HG02885 (cell line): Measurements from ENCODE around the gene PITX2.

Experiments
- ATAC-seq: cut with Tn5 transposase; IDR thresholded peaks from one replicate; pipeline ENCODE4 v1.9.1; 2021; ENCODE audit warnings: mild to moderate bottlenecking; ENCODE audit not compliant: unreplicated experiment, poor library complexity

PITX2 gene

DNA sequence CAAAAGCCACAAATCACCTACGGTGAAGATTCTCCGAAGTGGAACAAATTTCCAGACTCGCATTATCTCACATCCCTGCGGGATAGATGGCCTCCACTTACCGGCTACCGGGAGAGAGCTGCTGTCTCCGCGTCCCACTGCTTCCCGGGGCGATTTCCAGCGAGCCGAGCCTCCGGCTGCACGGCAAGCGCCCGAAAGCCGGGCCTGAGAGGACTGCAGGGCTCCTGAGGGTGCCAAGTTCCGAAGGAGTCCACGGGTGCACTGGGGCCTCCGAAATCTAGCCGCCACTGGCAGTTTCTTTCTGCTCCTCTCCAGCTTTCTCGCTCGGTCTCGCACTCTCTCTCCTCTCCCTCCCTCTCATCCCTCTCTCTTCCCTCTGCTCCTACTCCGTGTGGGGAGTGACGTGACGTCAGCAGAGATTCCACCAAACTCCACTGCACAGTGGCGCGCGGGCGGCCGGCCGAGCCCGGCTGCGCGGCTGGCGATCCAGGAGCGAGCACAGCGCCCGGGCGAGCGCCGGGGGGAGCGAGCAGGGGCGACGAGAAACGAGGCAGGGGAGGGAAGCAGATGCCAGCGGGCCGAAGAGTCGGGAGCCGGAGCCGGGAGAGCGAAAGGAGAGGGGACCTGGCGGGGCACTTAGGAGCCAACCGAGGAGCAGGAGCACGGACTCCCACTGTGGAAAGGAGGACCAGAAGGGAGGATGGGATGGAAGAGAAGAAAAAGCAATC lies 14.0 kb upstream of the PITX2 start:
- no peak for ATAC-seq

DNA sequence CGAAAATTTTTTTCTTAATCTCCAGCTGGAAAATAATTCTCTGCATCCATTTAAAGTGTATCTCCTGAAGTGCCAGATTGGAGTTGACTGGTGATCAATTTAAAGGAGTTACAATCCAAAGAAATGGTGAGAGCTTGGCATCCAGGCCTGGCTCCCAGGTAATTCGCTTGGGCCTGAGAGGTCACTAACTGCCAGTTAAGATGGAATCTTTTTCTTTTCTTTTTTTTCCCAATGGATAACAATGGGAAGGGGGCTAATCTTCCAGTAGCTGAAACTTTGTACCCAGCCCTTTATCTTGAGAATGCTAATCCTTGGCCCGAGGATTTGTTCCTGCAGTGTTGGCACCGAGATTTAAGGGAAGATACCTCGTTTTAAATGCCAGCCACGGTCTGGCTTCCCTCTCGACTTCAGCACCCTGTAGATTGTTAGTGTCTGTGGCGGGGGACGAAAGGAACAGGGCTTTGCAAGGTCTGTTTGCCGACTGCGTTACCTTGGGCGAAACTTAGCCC lies 13.3 kb upstream of the PITX2 start:
- no peak for ATAC-seq

DNA sequence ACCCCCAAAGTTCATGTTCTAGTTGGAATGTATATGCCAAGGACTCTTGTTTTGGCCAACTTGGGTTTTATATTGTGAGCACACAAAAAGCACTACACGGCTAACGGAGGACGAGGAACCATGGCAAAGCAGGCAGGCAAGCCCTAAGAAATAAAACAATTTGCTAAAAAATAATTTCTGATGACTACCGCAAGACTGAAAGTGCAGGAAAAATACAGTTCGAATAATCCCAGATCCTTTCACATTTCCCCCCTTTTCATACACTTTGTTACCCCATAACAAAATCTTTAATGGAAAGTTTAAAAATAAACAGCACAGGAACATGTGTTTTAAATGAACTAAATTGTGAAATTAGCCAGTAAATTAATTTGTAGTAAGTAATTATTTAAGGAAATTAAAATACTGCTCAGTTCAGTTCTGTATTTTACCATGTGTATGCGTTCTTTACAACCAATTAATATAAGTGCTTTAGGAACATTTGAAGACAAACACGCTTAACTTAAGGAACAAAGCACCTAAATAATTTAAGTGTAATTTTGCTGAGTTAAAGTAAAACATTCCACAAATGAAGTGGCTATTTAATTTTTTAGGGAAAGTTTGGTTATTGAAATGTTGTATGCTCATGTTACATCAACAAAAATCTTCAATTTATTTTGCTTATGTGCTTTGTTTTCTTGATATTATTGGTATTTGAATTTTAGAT lies 12.4 kb upstream of the PITX2 start:
- no peak for ATAC-seq

DNA sequence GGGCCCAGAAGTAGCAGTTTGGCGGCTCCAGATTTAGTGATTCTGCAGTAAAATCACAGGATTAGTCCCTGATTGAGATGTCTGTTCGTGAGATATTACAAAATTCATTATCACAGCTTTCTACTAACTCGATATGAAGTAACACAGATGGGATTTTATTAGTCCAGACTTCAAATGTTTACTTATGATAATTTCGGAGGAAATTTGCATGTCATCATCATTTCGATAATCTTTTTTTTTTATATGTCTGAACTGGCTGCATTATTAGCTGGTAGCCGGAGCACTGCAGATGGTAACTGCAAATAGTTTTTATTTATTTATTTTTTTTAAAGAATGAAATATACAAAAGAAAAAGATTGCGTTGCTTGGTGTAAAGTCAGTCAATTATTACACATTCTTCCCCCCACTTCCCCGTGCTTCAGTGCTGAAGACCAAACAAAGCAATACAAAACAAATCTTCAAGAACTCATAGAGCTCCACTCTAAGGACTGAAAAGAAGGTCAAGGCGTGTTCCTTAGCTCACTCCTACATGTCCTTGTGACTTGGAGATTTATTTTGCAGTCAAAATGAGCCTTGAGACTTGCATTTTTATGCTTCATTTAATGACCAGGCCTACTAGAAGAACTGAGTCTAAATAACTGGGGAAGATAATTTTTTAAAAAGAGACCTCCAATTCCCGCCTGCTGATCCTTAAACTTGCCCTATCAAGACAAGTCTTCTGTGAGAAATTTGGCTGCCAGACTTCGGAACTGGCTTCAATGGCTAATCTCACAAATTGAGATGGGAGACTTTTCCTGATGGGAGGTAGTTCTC lies 11.7 kb upstream of the PITX2 start:
- ATAC-seq = no peak

DNA sequence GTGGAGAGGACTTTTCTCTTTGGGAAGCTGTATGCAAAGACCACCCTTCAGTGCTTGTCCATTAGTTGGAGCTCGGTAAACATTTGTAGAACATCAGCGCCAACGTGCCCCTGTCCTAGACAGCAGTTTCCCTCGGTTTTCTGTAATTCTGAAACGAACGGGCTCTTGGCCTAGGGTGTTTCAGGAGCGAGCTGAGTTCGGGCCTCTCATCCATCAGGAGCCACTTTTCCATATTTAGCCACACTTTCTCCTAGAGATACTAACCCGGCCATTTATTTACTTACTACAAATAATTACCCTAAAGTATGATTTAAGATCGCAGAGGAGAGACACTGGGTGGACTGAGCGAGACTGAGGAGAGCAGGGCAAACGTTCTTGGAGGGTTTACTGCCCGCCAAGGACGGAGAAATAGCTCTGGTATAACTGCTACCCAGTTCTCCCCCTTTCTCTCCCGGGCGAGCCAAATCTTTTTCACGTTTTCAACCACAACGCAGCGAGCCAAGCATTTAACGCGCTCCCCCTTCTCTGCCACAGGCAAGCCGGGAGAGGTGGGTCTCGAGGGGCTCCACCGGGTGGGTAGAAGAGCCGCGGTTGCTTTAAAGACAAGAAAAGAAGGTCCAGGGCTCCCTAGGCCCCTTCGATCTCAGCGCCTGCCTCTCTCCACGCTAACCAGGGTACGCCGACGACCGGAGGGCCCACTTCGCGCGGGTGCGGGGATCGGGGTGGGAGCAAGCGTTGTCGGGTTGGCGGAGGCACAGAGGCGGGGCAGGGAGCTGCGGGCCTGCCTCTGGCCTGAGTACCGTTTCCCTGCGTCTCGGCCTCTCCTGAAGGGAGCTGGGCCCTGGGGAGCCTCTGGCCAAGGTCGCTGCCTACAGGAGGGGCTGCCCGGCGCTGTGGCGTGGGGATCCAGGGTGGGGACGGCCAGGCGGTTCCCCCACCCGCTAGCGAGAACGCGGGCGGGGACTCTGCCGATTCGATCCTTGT lies 10.8 kb upstream of the PITX2 start:
- ATAC-seq = no peak

DNA sequence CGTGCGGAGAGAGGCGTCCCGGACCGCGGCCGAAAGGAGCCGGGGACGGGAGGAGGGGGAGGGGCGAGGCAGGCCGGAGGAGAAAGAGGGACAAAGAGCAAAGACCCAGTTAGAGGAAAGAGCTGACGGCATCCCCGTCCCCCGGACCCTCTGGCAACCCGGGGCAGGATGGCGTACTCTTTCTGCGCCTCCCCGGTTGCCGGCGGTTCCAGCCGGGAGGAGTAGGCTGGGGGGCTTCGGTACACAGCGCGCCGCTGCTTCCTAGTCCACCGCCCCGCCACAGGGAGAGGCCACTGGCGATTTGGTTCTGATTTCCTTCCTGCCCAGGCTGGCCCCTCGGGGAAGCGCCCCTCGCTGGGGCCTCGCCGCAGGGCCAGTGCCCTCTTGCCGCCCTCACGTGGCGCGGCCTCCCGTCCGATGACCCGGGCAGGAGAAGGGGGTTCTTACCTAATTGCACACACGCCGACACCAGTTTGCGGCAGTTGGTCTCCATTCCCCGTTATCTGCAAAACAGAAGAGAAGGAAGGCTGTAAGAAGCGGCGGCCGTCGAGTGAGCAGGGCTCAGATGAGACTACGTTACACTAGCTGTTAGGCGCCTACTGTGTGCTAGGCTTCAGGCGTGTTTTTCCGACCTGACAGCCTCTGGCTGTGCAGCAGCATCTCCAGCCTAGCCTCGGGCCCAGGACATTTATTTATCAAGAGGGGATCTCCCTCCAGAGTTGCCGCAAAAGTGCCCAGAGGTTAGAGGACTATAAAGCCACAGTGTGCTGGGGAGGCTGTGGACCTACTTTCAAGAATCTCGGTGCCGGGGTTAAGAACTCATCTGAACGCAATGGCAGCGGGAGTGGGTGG lies 9.9 kb upstream of the PITX2 start:
- ATAC-seq = no peak

DNA sequence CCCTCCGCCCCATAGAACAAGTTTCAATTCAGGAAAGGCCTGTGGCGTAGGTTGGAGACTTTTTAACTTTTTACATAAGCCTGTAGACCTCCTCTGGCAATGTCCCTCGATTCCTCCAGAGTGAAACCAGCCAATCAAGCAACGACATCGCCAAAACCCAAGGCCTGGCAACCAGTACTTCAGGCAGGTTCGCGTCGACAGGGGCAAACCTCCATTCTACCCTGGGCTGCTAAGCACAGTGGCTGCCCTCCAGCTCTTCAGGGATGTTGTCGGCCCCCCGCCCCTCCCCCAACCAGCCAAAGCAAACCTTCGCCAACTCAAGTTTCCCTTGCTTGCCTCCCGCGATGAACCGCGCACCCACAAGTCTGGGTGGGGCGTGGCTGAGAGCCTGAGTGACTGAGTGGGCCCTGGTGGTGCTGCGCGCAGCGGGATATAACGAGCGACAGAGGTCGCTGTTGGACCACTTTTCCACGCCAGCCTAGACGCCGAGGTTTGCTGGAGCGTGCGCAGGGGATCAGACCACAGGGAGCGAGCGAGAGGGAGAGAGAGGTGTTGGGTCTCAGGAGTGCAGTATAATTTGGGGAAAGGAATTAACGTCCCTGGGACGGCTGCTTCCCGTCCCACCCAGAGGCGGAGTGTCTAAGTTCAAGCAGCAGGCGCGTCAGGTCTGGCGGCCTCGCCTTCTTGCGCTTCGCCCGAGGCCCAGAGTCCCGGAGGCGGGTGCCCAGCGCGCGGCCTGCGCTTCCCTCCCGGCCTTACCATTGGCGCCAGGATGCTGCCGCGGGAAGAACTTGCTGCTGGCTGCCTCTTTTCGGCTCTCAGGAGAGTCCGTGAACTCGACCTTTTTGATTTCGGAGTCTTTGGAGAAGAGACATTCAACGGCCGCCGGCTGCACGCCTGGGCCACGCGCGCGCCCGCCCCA lies 9.0 kb upstream of the PITX2 start:
- peak; percentile 94 for ATAC-seq

DNA sequence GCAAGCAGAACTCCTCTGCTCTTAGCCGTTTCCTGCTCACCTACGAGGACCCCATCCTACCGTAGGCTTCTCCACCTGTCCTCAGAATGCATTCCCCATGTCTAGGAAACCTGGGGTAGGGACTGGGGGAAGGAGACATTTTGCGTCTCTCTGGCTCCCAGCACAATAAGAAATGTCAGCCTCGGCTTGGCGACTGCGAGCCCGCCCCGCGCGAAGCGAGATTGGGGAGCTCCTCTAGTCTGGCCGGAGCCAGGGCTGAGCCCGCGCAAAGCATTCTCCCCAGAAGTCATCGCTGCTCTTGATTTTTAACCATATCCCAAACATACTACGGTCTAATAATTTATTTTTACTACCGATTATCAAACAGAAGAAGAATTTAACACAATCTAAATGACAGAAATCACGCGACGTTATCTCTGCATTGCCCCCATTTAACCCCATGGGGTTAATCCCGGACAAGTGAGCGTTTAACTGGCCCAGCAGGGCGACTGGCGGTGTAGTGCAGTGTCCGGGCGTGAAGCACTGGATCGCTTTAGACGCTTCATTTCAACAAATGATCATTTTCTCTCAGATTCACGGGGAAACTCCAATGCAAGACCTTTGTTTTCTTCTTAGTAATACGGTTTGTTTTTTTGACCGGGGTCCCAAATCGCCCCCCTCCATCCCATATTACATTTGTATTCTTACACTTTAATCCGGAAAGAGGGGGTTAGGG lies 8.0 kb upstream of the PITX2 start:
- ATAC-seq = no peak

DNA sequence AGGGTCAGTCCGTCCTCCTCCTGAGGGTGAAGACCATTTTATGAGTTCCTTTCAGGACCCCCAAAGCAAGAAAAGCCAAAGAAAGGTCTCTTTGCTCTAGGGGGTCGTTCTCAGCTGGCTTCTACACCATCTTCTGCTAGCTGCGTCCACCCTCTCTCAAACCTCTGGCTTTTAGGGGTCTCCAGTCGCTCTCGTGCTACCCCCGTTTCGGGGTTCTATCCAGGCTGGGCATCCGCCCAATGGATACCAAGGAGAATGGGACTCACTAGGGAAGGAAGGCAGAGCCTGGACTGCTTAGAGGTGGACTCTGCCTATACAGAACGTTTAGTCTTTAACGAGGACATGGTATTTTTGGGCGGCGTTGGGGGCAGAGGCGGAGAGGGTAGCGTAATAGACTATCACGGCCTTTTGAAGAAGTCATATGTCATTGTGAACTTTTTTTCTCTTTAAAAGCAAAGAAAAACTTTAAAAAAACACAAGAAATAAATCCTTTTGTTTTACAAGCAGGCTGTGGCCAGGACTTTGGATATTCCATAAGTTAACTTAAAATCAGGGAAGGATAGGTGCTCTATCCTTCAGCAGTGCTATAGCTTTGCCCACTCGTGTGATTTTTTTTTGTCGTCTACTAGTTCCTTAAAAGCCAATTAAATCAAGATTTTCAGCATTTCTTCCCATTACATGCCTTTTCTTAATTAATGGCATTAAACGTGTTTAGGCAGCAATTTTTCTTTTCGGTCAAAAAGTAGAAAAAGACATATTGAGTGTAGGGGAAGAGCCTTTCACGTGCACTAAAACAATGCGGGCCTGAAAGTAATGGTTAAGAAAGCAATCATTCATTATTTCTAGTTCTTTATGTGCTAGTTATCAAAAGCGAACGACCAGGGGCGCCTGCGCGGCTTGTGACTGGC lies 7.2 kb upstream of the PITX2 start:
- ATAC-seq = no peak

DNA sequence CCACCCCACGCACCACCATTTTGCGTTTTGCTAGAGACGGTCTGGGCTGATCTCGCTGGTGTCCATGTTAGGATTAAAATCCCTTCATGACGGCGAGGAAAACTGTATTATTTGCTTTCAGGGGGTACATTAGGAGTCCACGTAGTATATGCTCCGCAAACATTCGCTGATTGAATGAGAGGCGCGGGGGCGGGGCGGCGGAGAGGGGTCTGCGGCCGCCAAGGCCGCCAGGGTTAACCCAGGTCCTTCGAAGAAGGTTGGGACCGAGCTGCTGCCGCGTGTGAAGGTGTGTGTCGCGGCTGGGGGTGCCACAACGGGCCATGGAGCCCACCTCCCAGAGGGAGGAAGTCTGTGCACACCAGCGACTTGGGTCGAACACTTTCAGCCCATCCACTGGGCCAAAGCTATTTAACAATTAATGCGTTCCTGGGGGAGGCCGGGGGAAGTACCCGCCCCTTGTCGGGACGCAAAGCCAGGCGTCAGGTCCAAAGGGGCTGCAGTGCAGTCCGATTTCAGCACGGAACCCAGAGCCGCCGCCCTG lies 6.4 kb upstream of the PITX2 start:
- ATAC-seq = no peak

DNA sequence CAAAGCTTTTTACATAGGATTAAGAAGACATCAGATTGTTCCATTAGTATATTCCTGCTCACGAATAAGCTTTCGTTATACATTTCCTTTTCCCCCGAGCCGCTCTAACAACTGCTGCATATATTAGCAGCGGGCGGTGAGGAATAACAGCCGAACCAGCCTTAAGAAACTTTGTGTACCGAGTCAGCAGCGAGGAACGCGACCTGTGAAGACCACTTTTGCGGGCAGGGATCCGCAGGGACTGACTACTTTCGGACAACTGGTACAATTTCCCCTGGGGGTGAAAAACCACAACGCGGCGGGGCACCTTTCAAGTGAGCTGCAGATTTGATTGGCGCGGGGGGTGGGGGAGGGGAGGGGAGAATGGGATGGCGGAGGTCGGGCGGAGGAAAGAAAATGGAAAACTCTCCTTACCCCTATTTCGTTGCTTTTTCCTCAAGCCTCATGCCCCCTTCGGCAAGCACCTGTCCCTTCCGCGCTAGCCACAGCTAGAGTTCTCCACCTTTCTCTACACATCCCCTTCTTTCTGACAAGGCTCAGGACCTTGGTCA lies 5.9 kb upstream of the PITX2 start:
- ATAC-seq = no peak

DNA sequence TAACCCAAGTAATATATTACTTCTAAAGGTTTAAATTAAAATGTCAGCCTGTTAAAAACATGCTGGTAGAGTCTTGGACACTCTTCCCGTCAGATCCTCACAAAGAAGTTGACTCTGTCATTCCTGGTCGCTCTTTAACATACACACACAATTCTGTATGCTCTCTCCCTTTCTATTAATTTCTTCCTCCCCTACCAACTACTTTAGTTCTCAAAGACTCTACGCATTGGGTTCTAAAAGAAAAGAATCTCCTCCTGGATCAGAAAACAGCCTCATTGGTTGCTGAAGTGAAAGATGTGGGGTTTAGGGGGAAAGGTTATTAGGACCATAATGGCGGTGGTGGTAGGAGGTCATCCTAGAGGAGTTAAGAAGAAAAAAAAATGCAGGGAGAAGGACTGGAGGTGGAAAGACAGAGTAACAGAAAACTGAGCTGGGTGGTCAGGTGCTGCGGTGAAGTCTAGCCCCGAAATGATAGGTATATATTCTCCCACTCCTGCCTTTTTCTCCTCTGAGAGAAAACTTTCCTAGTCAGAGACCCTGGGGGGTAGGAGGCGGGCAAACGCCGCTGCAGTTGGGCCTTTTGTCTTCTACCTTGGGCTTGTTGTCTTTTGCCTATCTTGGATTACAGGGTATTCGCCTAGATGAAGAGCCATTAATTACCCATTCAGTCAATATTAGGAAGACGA lies 5.2 kb upstream of the PITX2 start:
- no peak for ATAC-seq

DNA sequence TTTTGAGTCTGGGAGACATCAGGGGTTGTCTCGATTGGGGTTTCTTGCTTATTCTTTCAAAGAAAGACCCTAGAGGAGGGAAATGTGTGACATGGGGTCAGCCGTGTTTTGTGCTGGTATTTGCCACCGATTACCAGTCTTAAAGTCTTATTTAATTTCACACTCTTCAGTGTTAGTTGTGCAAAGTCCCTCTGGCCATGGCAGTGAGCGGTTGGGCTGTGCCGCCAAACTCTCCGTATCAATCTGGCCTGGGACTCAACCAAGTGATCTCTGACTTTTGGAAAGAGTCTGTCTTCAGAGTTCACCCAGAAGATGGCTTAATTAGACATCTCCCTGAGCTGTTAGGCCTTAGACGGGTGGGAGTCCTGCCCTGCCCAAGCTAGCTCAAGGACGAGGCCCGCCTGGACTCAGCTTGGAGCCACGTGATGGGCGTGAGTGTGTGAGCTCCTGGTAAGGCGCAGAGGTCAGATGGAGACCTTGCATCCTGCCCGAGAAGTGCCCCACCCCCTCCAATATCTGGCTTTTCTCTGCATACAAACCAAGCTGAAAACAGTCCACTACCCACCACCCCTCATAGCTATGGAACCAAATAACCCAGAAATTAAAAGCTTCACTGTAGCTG lies 3.8 kb upstream of the PITX2 start:
- ATAC-seq = no peak

DNA sequence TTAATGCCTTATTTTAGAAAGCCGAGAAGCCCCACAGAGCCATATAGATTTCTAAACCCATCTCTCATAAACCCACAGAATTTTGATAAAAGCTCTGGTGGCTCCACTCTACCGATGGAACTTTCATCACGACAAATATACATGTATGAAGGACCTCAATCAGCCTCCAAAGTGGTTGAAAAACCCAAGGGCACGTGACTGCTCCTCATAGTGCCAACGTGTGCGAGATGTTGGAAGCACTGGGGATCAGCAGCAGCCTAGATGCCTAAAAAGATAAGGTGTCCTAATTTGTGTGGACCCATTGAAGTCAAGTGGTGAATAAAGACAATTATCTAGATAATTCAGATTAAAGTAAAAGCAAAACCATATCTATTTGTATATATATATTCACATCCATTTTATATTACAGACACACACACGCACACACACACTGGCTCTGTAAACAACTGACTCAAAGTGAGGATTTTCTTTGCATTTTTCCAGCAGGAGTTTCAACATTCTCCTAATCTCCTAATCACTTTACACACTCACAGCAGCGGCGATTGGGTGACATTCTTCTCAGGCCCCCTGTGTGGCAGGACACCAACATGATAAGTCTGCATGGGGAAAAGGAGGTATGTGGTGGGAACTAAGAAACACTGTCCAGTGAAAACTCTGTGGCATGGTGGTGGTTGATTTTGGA lies 2.8 kb upstream of the PITX2 start:
- ATAC-seq = no peak
